Hepatocyte (in vitro differentiated cells): ENCODE measurements around the gene ANKS3. TPM values are rescaled to one million over a fixed set of nuclear protein-coding genes. Genes with fewer than 3 reads are reported as not detected.

ENCODE experiments used
- DNase-seq: peaks from one replicate; pipeline ENCODE4 v3.0.0-alpha.2; 2016; ENCODE audit warnings: low spot score
- H2AFZ ChIP-seq: fragments of 200-600 bp; sonication (generic); 2 replicates; pipeline ENCODE4 v1.6.0; 2016; ENCODE audit warnings: antibody characterized with exemption, mild to moderate bottlenecking
- H3K27ac ChIP-seq: fragments of 200-600 bp; sonication (generic); 2 replicates; pipeline ENCODE4 v1.5.1; 2016; ENCODE audit warnings: mild to moderate bottlenecking
- H3K27me3 ChIP-seq: fragments of 200-600 bp; sonication (generic); 2 replicates; pipeline ENCODE4 v1.6.1; 2016
- H3K36me3 ChIP-seq: fragments of 200-600 bp; sonication (generic); replicated peaks from 2 replicates; pipeline ENCODE4 v1.5.1; 2016; ENCODE audit warnings: low read depth; ENCODE audit not compliant: insufficient read depth
- H3K4me1 ChIP-seq: fragments of 200-600 bp; sonication (generic); 2 replicates; pipeline ENCODE4 v1.5.1; 2016; ENCODE audit warnings: mild to moderate bottlenecking, moderate library complexity; ENCODE audit not compliant: insufficient read depth
- H3K4me2 ChIP-seq: fragments of 200-600 bp; sonication (generic); 2 replicates; pipeline ENCODE4 v1.6.0; 2016
- H3K4me3 ChIP-seq: fragments of 200-600 bp; sonication (generic); 2 replicates; pipeline ENCODE4 v1.5.1; 2016; ENCODE audit warnings: mild to moderate bottlenecking
- H3K79me2 ChIP-seq: fragments of 200-600 bp; sonication (generic); 2 replicates; pipeline ENCODE4 v1.6.0; 2017; ENCODE audit warnings: mild to moderate bottlenecking
- H3K9me2 ChIP-seq: fragments of 200-600 bp; sonication (generic); replicated peaks from 2 replicates; pipeline ENCODE4 v1.6.0; 2017; ENCODE audit warnings: mild to moderate bottlenecking; ENCODE audit not compliant: insufficient read depth
- H3K9me3 ChIP-seq: fragments of 200-600 bp; sonication (generic); 2 replicates; pipeline ENCODE4 v1.5.1; 2016; ENCODE audit warnings: low read depth, mild to moderate bottlenecking
- H4K20me1 ChIP-seq: fragments of 200-600 bp; sonication (generic); 2 replicates; pipeline ENCODE4 v1.6.0; 2016; ENCODE audit warnings: mild to moderate bottlenecking; ENCODE audit not compliant: insufficient read depth, poor library complexity, severe bottlenecking
- EZH2 ChIP-seq: fragments of 200-600 bp; sonication (generic); IDR thresholded peaks from 2 replicates; pipeline ENCODE4 v1.6.1; 2016; ENCODE audit warnings: antibody characterized with exemption, mild to moderate bottlenecking, borderline replicate concordance
- EZH2phosphoT487 ChIP-seq: fragments of 200-600 bp; sonication (generic); IDR thresholded peaks from one replicate; pipeline ENCODE4 v1.6.1; 2018; ENCODE audit warnings: antibody characterized with exemption, mild to moderate bottlenecking, low read depth, moderate library complexity; ENCODE audit not compliant: unreplicated experiment, severe bottlenecking
- WGBS: methylation state at CpG from one replicate; pipeline ENCODE4 v1.1.6; 2016; ENCODE audit warnings: low lambda C conversion rate; ENCODE audit errors: missing lambda C conversion rate; 5-methylcytosine and 5-hydroxymethylcytosine counted together
- polyA plus RNA-seq: library from polyadenylated mRNA; unstranded; fragments of >200 nt; fragmentation: Nextera tagmentation; extraction: Ambion mirVana; gene quantifications from 2 replicates; pipeline ENCODE4 v1.2.1, GENCODE V29; 2016
- total RNA-seq: library from RNA; depleted of rRNA; stranded (reverse); fragments of >200 nt; gene quantifications from 2 replicates; pipeline ENCODE4 v1.2.3, GENCODE V29; 2014
- TF ChIP-seq, protein P1 (sequence below): fragments of 200-600 bp; sonication (generic); IDR thresholded peaks from 2 replicates; pipeline ENCODE4 v1.5.1; 2016; ENCODE audit warnings: antibody characterized with exemption, mild to moderate bottlenecking; ENCODE audit not compliant: poor library complexity

Gene ANKS3
- total and polyA plus RNA-seq, 2 experiments from 2014 or later = 11.7 to 17.4 TPM

DNA sequence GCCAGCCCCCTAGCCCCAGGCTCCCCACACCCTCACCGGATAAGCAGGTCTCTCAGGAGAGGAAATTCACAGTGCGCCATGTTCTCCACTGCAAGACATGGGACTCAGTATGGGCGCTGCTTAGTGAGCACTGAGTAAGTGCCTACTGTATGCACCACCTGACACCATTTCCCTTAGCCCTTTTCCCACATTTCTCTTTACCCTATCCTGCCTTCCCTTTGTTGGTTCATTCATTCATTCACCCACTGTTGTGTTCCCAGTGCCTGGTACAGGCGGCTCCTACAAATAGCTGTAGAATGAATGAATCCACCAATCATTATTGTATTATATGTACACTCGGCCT is 44.0 kb upstream of the ANKS3 start:
- H3K27me3 ChIP-seq = no peaks in the 10 kb centered on the region
- H3K79me2 ChIP-seq = no peaks in the 10 kb centered on the region
- no peak overlapping the region for H3K4me2 ChIP-seq
- H4K20me1 ChIP-seq = no peaks in the 10 kb centered on the region
- no peak overlapping the region for H2AFZ ChIP-seq
- TF ChIP-seq, protein P1, sequence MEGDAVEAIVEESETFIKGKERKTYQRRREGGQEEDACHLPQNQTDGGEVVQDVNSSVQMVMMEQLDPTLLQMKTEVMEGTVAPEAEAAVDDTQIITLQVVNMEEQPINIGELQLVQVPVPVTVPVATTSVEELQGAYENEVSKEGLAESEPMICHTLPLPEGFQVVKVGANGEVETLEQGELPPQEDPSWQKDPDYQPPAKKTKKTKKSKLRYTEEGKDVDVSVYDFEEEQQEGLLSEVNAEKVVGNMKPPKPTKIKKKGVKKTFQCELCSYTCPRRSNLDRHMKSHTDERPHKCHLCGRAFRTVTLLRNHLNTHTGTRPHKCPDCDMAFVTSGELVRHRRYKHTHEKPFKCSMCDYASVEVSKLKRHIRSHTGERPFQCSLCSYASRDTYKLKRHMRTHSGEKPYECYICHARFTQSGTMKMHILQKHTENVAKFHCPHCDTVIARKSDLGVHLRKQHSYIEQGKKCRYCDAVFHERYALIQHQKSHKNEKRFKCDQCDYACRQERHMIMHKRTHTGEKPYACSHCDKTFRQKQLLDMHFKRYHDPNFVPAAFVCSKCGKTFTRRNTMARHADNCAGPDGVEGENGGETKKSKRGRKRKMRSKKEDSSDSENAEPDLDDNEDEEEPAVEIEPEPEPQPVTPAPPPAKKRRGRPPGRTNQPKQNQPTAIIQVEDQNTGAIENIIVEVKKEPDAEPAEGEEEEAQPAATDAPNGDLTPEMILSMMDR = no peak
- TF ChIP-seq EZH2 (no peak), EZH2phosphoT487 (no peak)
- DNase-seq = no peak
- WGBS = 96% methylated on average over 5 of the region's 5 CpGs
- H3K9me3 ChIP-seq = no peaks in the 10 kb centered on the region
- H3K4me1 ChIP-seq = no peaks in the 10 kb centered on the region
- H3K4me3 ChIP-seq = no peak overlapping the region
- H3K27ac ChIP-seq = no peak overlapping the region
- no peaks in the 10 kb centered on the region for H3K36me3 ChIP-seq
- H3K9me2 ChIP-seq = no peaks in the 10 kb centered on the region

- no peaks in the 10 kb centered on the region for H3K9me2 ChIP-seq
- H3K9me3 ChIP-seq = no peaks in the 10 kb centered on the region
- no peaks in the 10 kb centered on the region for H3K27me3 ChIP-seq
- no peak overlapping the region for H3K4me2 ChIP-seq
- no peaks in the 10 kb centered on the region for H4K20me1 ChIP-seq
- H3K27ac ChIP-seq = no peak overlapping the region
- H3K4me3 ChIP-seq = no peak overlapping the region
- no peaks in the 10 kb centered on the region for H3K79me2 ChIP-seq
- TF ChIP-seq EZH2phosphoT487 (no peak), EZH2 (no peak)
- TF ChIP-seq, protein P1 = no peak
- H2AFZ ChIP-seq = no peak overlapping the region
- WGBS = 93% methylated on average over 17 of the region's 17 CpGs
- no peaks in the 10 kb centered on the region for H3K4me1 ChIP-seq
- H3K36me3 ChIP-seq = no peaks in the 10 kb centered on the region
- no peak for DNase-seq
Observed at GRCh38 chr16:4777339-4778049, 43.4 kb upstream of the ANKS3 start.

DNA sequence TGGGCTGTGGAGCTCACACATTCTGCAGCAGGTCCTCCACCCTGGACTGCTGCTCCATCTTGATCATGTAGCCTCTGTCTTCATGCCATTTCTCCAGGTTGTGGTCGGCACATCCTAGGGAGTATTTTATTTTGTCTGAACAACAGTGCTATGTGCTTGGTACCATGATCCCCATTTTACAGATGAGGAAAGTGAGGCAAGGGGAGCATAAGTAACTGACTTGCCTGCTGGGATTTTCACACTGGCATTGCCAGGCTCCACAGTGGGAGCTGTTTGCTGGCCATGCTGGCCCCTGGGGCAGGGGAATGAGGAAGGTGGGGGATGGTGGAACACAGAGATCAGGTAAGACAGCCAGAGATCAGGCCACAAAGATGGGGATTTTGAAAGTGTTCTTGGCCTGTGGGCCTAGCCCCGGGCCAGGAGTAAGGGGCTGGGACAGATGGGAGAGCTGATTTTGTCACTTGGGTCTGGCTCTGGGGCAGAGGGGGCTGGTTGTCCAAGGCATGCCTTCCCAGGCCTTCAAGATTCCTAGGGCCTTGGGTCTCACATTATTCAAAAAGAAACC is 42.2 kb upstream of the ANKS3 start:
- Histone ChIP-seq H3K36me3 (no peaks in the 10 kb centered on the region), H3K4me3 (no peak overlapping the region), H3K27me3 (no peaks in the 10 kb centered on the region), H3K9me3 (no peaks in the 10 kb centered on the region), H2AFZ (no peak overlapping the region), H3K9me2 (no peaks in the 10 kb centered on the region), H3K27ac (no peak overlapping the region), H3K4me1 (no peaks in the 10 kb centered on the region), H4K20me1 (no peaks in the 10 kb centered on the region), H3K4me2 (no peak overlapping the region), H3K79me2 (no peaks in the 10 kb centered on the region)
- TF ChIP-seq, protein P1 = no peak
- TF ChIP-seq EZH2 (no peak), EZH2phosphoT487 (no peak)
- 90% methylated on average over 2 of the region's 2 CpGs for WGBS
- DNase-seq = no peak
